Tibial nerve (tissue), 4 donors: ENCODE data around the gene ADGRG2.

Experiments used
- EP300 ChIP-seq, 2 donors: sonication (generic); formaldehyde crosslinking; IDR thresholded peaks; one replicate each; pipeline ENCODE4 v1.6.1; 2017; ENCODE audit warnings: antibody characterized with exemption in 2 of 2, mild to moderate bottlenecking in 1 of 2
- POLR2A ChIP-seq, 2 donors: fragments of 450-650 bp; IDR thresholded peaks; one replicate each; pipeline ENCODE4 v1.6.1; 2017; ENCODE audit warnings: antibody characterized with exemption in 2 of 2, mild to moderate bottlenecking in 2 of 2, moderate library complexity in 2 of 2
- TF ChIP-seq, protein P1 (sequence below), 5 experiments: fragments of 200-600 bp in 3 of 5; fragments of 450-650 bp in 2 of 5; sonication (generic) in 3 of 5; IDR thresholded peaks; one replicate each; pipeline ENCODE4 v1.5.1; 2016 to 2019; ENCODE audit warnings: antibody characterized with exemption in 5 of 5, mild to moderate bottlenecking in 3 of 5, moderate library complexity in 2 of 5

DNA sequence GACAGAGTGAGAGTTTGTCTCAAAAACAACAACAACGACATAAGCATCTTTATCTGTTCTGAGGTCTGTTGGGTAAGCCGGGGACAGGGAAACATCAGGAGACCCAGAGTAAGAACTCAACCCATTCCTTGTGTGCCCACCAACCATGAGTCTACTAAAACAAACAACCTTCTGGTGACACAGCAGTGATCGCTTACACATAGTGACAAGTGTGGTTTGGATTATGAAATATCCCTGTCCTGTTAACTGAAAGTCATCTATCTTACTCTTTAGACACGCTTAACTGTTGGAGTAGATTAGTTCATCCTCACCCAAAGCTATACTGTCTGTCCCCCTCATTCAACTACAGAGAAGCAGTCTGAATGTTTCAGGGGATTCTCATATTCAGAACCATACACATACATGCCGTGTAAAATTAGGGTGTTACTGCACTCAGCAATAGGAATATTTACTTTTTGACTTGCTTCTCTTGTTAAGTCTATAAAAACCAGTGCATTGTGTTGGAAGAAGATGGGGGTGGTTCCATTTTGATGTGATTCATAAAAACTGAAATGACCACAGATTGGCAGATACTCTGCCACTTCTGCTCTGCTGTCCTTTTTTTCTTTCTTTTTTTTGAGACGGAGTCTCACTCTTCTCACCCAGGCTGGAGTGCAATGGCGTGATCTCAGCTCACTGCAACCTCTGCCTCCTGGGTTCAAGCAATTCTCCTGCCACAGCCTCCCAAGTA, 165.8 kb downstream of the ADGRG2 start:
- TF ChIP-seq, protein P1, sequence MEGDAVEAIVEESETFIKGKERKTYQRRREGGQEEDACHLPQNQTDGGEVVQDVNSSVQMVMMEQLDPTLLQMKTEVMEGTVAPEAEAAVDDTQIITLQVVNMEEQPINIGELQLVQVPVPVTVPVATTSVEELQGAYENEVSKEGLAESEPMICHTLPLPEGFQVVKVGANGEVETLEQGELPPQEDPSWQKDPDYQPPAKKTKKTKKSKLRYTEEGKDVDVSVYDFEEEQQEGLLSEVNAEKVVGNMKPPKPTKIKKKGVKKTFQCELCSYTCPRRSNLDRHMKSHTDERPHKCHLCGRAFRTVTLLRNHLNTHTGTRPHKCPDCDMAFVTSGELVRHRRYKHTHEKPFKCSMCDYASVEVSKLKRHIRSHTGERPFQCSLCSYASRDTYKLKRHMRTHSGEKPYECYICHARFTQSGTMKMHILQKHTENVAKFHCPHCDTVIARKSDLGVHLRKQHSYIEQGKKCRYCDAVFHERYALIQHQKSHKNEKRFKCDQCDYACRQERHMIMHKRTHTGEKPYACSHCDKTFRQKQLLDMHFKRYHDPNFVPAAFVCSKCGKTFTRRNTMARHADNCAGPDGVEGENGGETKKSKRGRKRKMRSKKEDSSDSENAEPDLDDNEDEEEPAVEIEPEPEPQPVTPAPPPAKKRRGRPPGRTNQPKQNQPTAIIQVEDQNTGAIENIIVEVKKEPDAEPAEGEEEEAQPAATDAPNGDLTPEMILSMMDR (IDR thresholded peaks at IDR 0.05), result no peak
- TF ChIP-seq POLR2A (IDR thresholded peaks at IDR 0.05) (no peak), EP300 (IDR thresholded peaks at IDR 0.05) (no peak)
